Endothelial cell (in vitro differentiated cells): ENCODE results near the gene POSTN. TPM values are rescaled to one million over a fixed set of nuclear protein-coding genes. Genes with fewer than 3 reads are reported as not detected.
"Not testable (repeated sequence)": the region's sequence is repeated elsewhere in the genome, so short reads cannot be mapped to it uniquely, and the experiment has no call there.

Experiments used
- DNase-seq: peaks from one replicate; pipeline ENCODE4 v3.0.0; 2021; ENCODE audit warnings: low spot score
- H3K27ac Mint-ChIP-seq: one replicate; pipeline ENCODE4 v1.8.0; 2021; ENCODE audit warnings: mixed read lengths, inconsistent platforms; ENCODE audit not compliant: unreplicated experiment
- H3K27me3 Mint-ChIP-seq: one replicate; pipeline ENCODE4 v1.8.0; 2021; ENCODE audit warnings: mild to moderate bottlenecking, moderate library complexity, mixed read lengths, inconsistent platforms; ENCODE audit not compliant: unreplicated experiment
- H3K36me3 Mint-ChIP-seq: one replicate; pipeline ENCODE4 v1.8.0; 2021; ENCODE audit warnings: mild to moderate bottlenecking, low read depth, mixed read lengths, inconsistent platforms; ENCODE audit not compliant: unreplicated experiment
- H3K4me1 Mint-ChIP-seq: one replicate; pipeline ENCODE4 v1.8.0; 2021; ENCODE audit warnings: mild to moderate bottlenecking, mixed read lengths, inconsistent platforms; ENCODE audit not compliant: unreplicated experiment
- H3K4me3 Mint-ChIP-seq: one replicate; pipeline ENCODE4 v1.8.0; 2021; ENCODE audit warnings: mild to moderate bottlenecking, mixed read lengths, inconsistent platforms; ENCODE audit not compliant: unreplicated experiment
- H3K9me3 Mint-ChIP-seq: one replicate; pipeline ENCODE4 v1.8.0; 2021; ENCODE audit warnings: mixed read lengths, inconsistent platforms; ENCODE audit not compliant: unreplicated experiment
- total RNA-seq: library from RNA; stranded (reverse); fragmentation: NEBNext Ultra II Directional; extraction: Animal tissue kit (Norgen Biotek cat#: 25700); gene quantifications from one replicate; pipeline ENCODE4 v1.2.1, GENCODE V29; 2021; ENCODE audit not compliant: unreplicated experiment
- TF ChIP-seq, protein P1 (sequence below): fragments of 200-600 bp; sonication (generic); IDR thresholded peaks from one replicate; pipeline ENCODE4 v1.5.0; 2021; ENCODE audit warnings: antibody characterized with exemption; ENCODE audit not compliant: unreplicated experiment

The POSTN gene
- total RNA-seq, 1 donor from 2014 or later = 0.41 TPM

DNA sequence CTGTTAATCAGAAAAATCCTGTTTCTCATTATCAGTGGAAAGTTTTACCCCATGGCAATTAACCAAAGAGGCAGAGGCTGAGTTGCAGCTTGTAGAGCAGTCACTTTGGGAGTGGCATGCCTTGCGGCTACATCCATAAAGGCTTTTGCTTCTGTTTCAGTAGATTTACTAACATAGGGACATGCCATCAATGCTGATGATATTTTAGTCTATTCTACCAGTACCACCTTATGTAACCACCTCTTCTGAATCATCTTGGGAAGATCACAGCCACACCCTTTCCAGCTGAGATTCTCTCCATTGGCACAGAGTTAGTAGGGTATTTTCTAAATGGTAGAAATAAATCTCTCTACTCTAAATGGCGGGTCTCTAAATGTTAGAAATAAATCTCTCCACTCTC, 37.5 kb downstream of the POSTN start:
- Mint-ChIP-seq H3K4me3 (no peak overlapping the region), H3K36me3 (no peaks in the 10 kb centered on the region), H3K9me3 (no peaks in the 10 kb centered on the region), H3K27ac (no peak overlapping the region), H3K4me1 (no peaks in the 10 kb centered on the region), H3K27me3 (no peaks in the 10 kb centered on the region)
- DNase-seq = no peak
- TF ChIP-seq, protein P1, sequence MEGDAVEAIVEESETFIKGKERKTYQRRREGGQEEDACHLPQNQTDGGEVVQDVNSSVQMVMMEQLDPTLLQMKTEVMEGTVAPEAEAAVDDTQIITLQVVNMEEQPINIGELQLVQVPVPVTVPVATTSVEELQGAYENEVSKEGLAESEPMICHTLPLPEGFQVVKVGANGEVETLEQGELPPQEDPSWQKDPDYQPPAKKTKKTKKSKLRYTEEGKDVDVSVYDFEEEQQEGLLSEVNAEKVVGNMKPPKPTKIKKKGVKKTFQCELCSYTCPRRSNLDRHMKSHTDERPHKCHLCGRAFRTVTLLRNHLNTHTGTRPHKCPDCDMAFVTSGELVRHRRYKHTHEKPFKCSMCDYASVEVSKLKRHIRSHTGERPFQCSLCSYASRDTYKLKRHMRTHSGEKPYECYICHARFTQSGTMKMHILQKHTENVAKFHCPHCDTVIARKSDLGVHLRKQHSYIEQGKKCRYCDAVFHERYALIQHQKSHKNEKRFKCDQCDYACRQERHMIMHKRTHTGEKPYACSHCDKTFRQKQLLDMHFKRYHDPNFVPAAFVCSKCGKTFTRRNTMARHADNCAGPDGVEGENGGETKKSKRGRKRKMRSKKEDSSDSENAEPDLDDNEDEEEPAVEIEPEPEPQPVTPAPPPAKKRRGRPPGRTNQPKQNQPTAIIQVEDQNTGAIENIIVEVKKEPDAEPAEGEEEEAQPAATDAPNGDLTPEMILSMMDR = no peak

GRCh38 chr13:37560526-37560925, 38.0 kb downstream of the POSTN start:
- Mint-ChIP-seq H3K9me3 (no peaks in the 10 kb centered on the region), H3K4me1 (no peaks in the 10 kb centered on the region), H3K27ac (no peak overlapping the region), H3K4me3 (no peak overlapping the region), H3K27me3 (no peaks in the 10 kb centered on the region), H3K36me3 (no peaks in the 10 kb centered on the region)
- TF ChIP-seq, protein P1 = no peak
- no peak for DNase-seq

GRCh38 chr13:37558766-37559165, 39.8 kb downstream of the POSTN start:
- H3K4me3 Mint-ChIP-seq, H3K4me1 Mint-ChIP-seq, H3K27ac Mint-ChIP-seq, H3K9me3 Mint-ChIP-seq, H3K36me3 Mint-ChIP-seq, DNase-seq, H3K27me3 Mint-ChIP-seq: not testable (repeated sequence)

- TF ChIP-seq, protein P1 = no peak
- Mint-ChIP-seq H3K4me1 (no peaks in the 10 kb centered on the region), H3K27ac (no peak overlapping the region), H3K9me3 (peaks cover 5% of the 10 kb centered on the region), H3K4me3 (no peak overlapping the region), H3K36me3 (no peaks in the 10 kb centered on the region), H3K27me3 (peaks cover 2% of the 10 kb centered on the region)
- DNase-seq = no peak
Observed at GRCh38 chr13:37546087-37546486, 52.5 kb downstream of the POSTN start.

DNA sequence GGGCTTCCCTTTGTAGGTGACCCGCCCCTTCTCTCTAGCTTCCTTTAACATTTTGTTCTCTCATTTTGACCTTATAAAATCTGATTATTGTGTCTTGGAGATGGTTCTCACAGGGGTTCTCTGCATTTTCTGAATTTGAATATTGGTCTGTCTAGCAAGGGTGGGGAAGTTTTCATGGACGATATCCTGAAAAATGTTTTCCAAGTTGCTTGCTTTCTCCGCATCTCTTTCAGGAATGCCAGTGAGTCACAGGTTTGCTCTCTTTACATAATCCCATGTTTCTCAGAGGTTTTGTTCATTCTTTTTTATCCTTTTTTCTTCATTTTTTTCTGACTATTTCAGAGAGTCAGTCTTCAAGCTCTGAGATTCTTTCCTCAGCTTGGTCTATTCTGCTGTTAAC, 53.6 kb downstream of the POSTN start:
- H3K9me3 Mint-ChIP-seq = peaks cover 5% of the 10 kb centered on the region

More for the DNA sequence above, 53.6 kb downstream of the POSTN start:
- DNase-seq = no peak
- H3K27me3 Mint-ChIP-seq = peaks cover 2% of the 10 kb centered on the region
- H3K4me3 Mint-ChIP-seq = no peak overlapping the region
- TF ChIP-seq, protein P1 = no peak
- no peaks in the 10 kb centered on the region for H3K4me1 Mint-ChIP-seq
- no peaks in the 10 kb centered on the region for H3K36me3 Mint-ChIP-seq
- H3K27ac Mint-ChIP-seq = no peak overlapping the region
